Ascending aorta (tissue), 2 donors: ENCODE results near the gene BFSP2. TPM values are rescaled to one million over a fixed set of nuclear protein-coding genes. Genes with fewer than 3 reads are reported as not detected.

Source experiments
- DNase-seq, 2 donors: peaks; one replicate each; pipeline ENCODE4 v3.0.0-alpha.2; 2019; ENCODE audit warnings: low spot score in 2 of 2
- H3K27ac ChIP-seq, 2 donors: fragments of 200-600 bp; sonication (generic); one replicate each; pipeline ENCODE4 v1.5.1; 2016 to 2017; ENCODE audit warnings: mild to moderate bottlenecking in 1 of 2
- H3K27me3 ChIP-seq: fragments of 200-600 bp; sonication (generic); one replicate; pipeline ENCODE4 v1.5.1; 2017
- H3K36me3 ChIP-seq, 2 donors: fragments of 200-600 bp; sonication (generic); one replicate each; pipeline ENCODE4 v1.5.1; 2016
- H3K4me1 ChIP-seq, 2 donors: fragments of 200-600 bp; sonication (generic); one replicate each; pipeline ENCODE4 v1.5.1; 2016 to 2017; ENCODE audit warnings: mild to moderate bottlenecking in 1 of 2
- H3K4me3 ChIP-seq, 2 donors: fragments of 200-600 bp; sonication (generic); one replicate each; pipeline ENCODE4 v1.5.1; 2016 to 2017; ENCODE audit warnings: mild to moderate bottlenecking in 1 of 2
- H3K9me3 ChIP-seq, 2 donors: fragments of 200-600 bp; sonication (generic); one replicate each; pipeline ENCODE4 v1.5.1; 2016
- CTCF ChIP-seq, 3 experiments: fragments of 200-600 bp in 2 of 3; fragments of 450-650 bp in 1 of 3; sonication (generic) in 2 of 3; IDR thresholded peaks; one replicate each; pipeline ENCODE4 v1.5.1; 2016 to 2019; ENCODE audit warnings: antibody characterized with exemption in 3 of 3, mild to moderate bottlenecking in 1 of 3, moderate library complexity in 1 of 3
- intact Hi-C: fragments of 100-400 bp; cut with DNase I; formaldehyde crosslinking; loops from one replicate; pipeline ENCODE4 v1.15.1; 2023
- total RNA-seq: library from RNA; depleted of rRNA; stranded (reverse); fragments of >200 nt; gene quantifications from one replicate; pipeline ENCODE4 v1.1.0, GENCODE V29; 2016

Gene BFSP2
- total RNA-seq, 1 donor from 2014 or later, result not detected

DNA sequence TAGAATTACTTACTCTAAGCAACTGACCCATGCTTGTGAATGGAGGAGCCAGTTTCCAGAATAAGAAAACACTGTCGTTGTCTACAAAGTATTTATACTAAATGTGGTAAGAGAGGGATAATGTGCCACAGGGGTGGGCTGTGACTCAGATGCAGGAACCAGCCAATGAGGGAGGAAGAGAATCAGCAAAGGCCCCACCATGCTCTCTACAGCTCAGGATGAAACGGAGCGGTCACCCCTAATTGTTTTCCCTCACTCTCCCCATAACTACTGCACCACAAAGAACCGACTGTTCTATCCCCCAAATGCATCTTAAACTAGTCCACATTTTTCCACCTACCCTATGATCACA, 44.5 kb downstream of the BFSP2 start:
- Histone ChIP-seq H3K27ac (no peak overlapping the region), H3K9me3 (no peaks in the 10 kb centered on the region), H3K36me3 (no peaks in the 10 kb centered on the region), H3K4me3 (no peak overlapping the region), H3K4me1 (no peaks in the 10 kb centered on the region), H3K27me3 (no peaks in the 10 kb centered on the region)
- no peak for TF ChIP-seq CTCF (IDR thresholded peaks at IDR 0.05)
- DNase-seq, result no peak
- intact Hi-C loops, result no loop called here

DNA sequence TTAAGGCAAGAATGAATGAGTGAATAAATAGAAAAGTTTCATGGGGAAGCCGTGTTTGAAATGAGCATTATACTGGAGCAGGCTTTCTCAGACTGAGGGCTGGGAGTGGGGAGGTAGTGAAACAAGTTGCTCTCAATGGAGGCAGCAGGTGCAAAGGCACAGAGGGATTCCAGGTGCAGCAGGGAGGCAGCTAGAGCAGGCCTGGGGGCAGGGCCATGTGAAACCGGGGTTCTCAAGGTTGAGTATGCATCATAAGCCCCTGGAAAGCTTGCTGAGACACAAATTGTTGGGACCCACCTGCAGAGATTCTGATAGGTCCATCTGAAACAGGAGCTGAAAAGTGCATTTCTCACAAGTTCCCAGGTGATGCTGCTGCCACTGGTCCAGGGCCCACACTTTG, 45.3 kb downstream of the BFSP2 start:
- no peak for TF ChIP-seq CTCF (IDR thresholded peaks at IDR 0.05)

DNA sequence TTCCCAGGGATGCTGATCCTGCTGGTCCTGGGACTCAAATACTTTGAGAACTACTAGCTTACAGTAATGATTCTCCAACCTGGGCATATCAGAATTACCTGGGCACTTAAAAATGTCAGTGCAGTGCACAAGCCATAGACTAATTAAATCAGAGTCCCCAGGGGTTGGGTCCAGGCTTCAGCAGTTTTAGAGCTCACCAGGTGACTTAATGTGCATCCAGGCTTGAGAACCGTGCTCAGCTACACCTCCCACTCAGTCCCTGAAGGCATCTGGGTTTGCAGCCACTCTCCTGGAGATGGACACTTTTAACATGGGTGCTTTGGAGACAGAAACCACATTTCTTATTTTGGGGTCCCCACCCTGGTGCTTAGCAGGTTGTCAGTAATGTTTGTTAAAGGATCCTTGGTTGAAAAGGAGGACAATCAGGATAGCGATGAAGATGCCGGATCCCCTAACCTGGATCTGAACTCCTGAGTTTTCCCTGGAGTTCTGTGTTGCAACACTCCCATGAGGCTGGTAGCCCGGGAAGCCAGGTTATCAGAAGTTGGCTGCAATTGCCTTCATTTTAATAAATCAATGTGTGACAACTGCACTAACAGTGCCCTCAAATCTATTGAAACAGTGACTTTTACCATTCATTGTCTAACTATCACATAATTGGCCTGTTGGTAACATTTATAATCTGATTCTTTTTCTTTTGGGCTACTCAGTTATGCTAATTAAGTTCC, 48.1 kb downstream of the BFSP2 start:
- DNase-seq, result no peak
- Histone ChIP-seq H3K36me3 (no peaks in the 10 kb centered on the region), H3K9me3 (no peaks in the 10 kb centered on the region), H3K27ac (no peak overlapping the region), H3K4me1 (no peaks in the 10 kb centered on the region), H3K27me3 (no peaks in the 10 kb centered on the region), H3K4me3 (no peak overlapping the region)
- no peak for TF ChIP-seq CTCF (IDR thresholded peaks at IDR 0.05)
- intact Hi-C loops, result no loop called here

More for the DNA sequence above, 45.3 kb downstream of the BFSP2 start:
- Histone ChIP-seq H3K27me3 (no peaks in the 10 kb centered on the region), H3K4me3 (no peak overlapping the region), H3K9me3 (no peaks in the 10 kb centered on the region), H3K4me1 (no peaks in the 10 kb centered on the region), H3K36me3 (no peaks in the 10 kb centered on the region), H3K27ac (no peak overlapping the region)
- DNase-seq, result no peak
- intact Hi-C loops, result no loop called here

DNA sequence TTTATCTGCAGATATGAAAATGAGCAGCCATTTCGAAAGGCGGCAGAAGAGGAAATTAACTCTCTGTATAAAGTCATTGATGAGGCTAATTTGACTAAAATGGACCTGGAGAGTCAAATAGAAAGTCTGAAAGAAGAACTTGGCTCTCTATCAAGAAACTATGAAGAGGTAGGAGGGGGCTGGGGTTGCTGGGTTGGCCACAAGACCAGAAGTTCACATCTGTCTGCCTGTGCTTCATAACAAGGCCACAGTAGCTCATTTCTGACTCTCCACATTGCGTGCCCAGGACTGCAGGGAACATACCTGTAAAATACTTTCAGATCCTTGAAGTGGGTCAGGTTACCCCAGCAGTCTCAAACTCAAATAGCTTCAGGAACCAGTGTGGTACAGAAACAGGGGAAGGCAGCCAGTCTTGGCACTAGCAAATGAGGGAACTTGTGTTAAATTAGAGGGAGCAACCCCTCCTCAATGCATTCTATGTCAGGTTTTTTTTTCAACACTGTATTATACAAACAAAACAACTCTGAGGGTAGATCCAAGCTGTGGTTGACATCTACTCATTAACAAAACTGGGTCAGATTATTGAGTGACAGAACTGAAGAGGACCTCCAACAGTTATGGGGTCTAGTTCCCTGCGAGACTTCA, 48.7 kb downstream of the BFSP2 start:
- intact Hi-C loops, result no loop called here
- Histone ChIP-seq H3K4me1 (no peaks in the 10 kb centered on the region), H3K36me3 (no peaks in the 10 kb centered on the region), H3K9me3 (no peaks in the 10 kb centered on the region), H3K27ac (no peak overlapping the region), H3K4me3 (no peak overlapping the region), H3K27me3 (no peaks in the 10 kb centered on the region)
- DNase-seq, result no peak
- TF ChIP-seq CTCF (IDR thresholded peaks at IDR 0.05), result no peak

DNA sequence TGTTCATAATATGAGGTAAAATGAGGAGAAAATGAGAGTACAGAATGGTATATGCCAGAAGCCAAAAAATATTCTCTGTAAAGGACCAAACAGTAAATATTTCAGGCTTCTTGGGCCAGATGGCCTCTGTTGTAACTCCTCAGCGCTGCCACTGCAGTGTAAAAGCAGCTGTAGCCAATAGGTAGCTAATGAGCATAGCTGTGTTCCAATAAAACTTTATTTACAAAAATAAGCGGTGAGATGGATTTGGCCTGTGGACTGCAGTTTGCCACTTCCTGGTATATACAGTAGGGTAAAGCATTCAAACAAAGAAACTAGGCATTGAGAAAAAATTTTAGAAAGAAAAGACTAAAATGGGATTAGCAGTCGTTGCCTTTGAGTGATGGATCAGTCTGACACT, 51.5 kb downstream of the BFSP2 start:
- Histone ChIP-seq H3K4me3 (no peak overlapping the region), H3K4me1 (no peaks in the 10 kb centered on the region), H3K27me3 (no peaks in the 10 kb centered on the region), H3K9me3 (no peaks in the 10 kb centered on the region), H3K36me3 (no peaks in the 10 kb centered on the region), H3K27ac (no peak overlapping the region)
- TF ChIP-seq CTCF (IDR thresholded peaks at IDR 0.05), result no peak
- no peak for DNase-seq
- intact Hi-C loops, result no loop called here
